HEK293T (cell line): Measurements from ENCODE around the gene PPOX.

Experiments used
- ARNT ChIP-seq: fragments of 450-650 bp; IDR thresholded peaks from 2 replicates; pipeline ENCODE4 v1.6.1; 2017; ENCODE audit warnings: mild to moderate bottlenecking
- BHLHE40 ChIP-seq: fragments of 450-650 bp; IDR thresholded peaks from 2 replicates; pipeline ENCODE4 v1.6.1; 2016; ENCODE audit warnings: mild to moderate bottlenecking, moderate library complexity, borderline replicate concordance
- CTBP1 ChIP-seq: fragments of 450-650 bp; IDR thresholded peaks from 2 replicates; pipeline ENCODE4 v1.6.1; 2016; ENCODE audit warnings: borderline replicate concordance
- FOXA1 ChIP-seq: fragments of 450-650 bp; IDR thresholded peaks from 2 replicates; pipeline ENCODE4 v1.6.1; 2016; ENCODE audit warnings: mild to moderate bottlenecking
- FOXK2 ChIP-seq: fragments of 450-650 bp; IDR thresholded peaks from 2 replicates; pipeline ENCODE4 v1.6.1; 2016; ENCODE audit warnings: mild to moderate bottlenecking
- FOXM1 ChIP-seq: fragments of 450-650 bp; IDR thresholded peaks from 2 replicates; pipeline ENCODE4 v1.6.1; 2017; ENCODE audit warnings: mild to moderate bottlenecking, borderline replicate concordance
- HDGF ChIP-seq: fragments of 450-650 bp; IDR thresholded peaks from 2 replicates; pipeline ENCODE4 v1.6.1; 2017; ENCODE audit warnings: antibody characterized with exemption, borderline replicate concordance
- L3MBTL2 ChIP-seq: fragments of 450-650 bp; conservative IDR thresholded peaks from 2 replicates; pipeline ENCODE4 v1.6.1; 2016; ENCODE audit warnings: mild to moderate bottlenecking
- LEF1 ChIP-seq: fragments of 450-650 bp; IDR thresholded peaks from 2 replicates; pipeline ENCODE4 v1.6.1; 2017; ENCODE audit warnings: mild to moderate bottlenecking, borderline replicate concordance
- NFRKB ChIP-seq: fragments of 450-650 bp; IDR thresholded peaks from 2 replicates; pipeline ENCODE4 v1.6.1; 2016; ENCODE audit warnings: mild to moderate bottlenecking, moderate library complexity
- PKNOX1 ChIP-seq: fragments of 450-650 bp; IDR thresholded peaks from 2 replicates; pipeline ENCODE4 v1.6.1; 2016
- SP1 ChIP-seq: fragments of 450-650 bp; IDR thresholded peaks from 2 replicates; pipeline ENCODE4 v1.6.1; 2017
- SUZ12 ChIP-seq: fragments of 450-650 bp; IDR thresholded peaks from 2 replicates; pipeline ENCODE4 v1.6.1; 2016; ENCODE audit warnings: mild to moderate bottlenecking

GRCh38 chr1:161206411-161207140, 40.4 kb downstream of the PPOX start:
- TF ChIP-seq CTBP1: no peak
- TF ChIP-seq SUZ12: no peak
- no peak for TF ChIP-seq PKNOX1
- no peak for TF ChIP-seq FOXA1
- no peak for TF ChIP-seq BHLHE40
- TF ChIP-seq HDGF: no peak
- TF ChIP-seq SP1: no peak
- TF ChIP-seq FOXM1: no peak
- no peak for TF ChIP-seq NFRKB
- TF ChIP-seq FOXK2: no peak
- no peak for TF ChIP-seq ARNT
- no peak for TF ChIP-seq L3MBTL2
- TF ChIP-seq LEF1: no peak
